Measurements from ENCODE around the gene TUBB.
"Not testable (repeated sequence)": the region's sequence is repeated elsewhere in the genome, so short reads cannot be mapped to it uniquely, and the experiment has no call there.

TUBB gene

GRCh38 chr6:30717845-30718720 lies 2.1 kb upstream of the TUBB start:
- not testable (repeated sequence) for DNase-seq (ENCODE audit: low read depth)

- no peak for DNase-seq (ENCODE audit: low read depth)
These were observed 796 bp upstream of the TUBB start for GRCh38 chr6:30719356-30719755.

- DNase-seq (ENCODE audit: low read depth), result no peak
These were observed 616 bp downstream of the TUBB start for GRCh38 chr6:30720738-30721197.

- DNase-seq (ENCODE audit: low read depth), result peak; percentile 79
These were observed 1.3 kb downstream of the TUBB start for GRCh38 chr6:30721198-30722024.

DNA sequence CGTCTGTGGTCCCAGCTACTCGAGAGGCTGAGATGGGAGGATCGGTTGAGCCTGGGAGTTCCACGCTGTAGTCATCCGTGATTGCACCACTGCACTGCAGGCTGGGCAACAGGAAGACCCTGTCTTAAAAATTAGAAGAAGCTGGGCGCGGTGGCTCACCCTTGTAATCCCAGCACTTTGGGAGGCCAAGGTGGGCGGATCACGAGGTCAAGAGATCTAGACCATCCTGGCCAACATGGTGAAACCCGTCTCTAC lies 1.8 kb downstream of the TUBB start:
- not testable (repeated sequence) for DNase-seq (ENCODE audit: low read depth)

DNA sequence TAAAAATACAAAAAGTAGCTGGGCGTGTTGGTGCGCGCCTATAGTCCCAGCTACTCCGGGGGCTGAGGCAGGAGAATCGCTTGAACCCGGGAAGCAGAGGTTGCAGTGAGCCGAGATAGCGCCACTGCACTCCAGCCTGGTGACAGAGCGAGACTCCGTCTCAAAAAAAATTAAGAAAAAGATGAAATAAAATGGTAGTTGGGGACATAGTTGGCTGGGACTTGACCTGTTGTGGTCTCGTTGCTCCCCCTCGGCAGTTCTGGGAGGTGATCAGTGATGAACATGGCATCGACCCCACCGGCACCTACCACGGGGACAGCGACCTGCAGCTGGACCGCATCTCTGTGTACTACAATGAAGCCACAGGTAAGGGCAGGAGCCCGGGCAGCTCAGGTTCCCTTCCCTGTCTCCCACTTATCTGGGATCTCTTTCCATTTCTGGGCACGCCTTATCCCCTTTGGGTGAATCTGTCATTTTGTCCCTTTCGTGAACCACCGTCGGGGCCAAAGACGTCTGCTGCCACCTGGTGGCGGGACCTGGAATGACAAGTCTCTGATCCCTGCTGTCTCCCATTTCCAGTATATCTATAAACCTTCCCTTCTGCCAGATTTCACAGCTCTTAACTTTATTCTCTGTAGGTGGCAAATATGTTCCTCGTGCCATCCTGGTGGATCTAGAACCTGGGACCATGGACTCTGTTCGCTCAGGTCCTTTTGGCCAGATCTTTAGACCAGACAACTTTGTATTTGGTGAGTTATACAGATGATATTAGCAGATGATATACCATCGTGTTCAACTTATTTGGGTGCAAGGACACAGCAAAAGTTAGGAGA lies 2.3 kb downstream of the TUBB start:
- DNase-seq (ENCODE audit: low read depth), result no peak

DNA sequence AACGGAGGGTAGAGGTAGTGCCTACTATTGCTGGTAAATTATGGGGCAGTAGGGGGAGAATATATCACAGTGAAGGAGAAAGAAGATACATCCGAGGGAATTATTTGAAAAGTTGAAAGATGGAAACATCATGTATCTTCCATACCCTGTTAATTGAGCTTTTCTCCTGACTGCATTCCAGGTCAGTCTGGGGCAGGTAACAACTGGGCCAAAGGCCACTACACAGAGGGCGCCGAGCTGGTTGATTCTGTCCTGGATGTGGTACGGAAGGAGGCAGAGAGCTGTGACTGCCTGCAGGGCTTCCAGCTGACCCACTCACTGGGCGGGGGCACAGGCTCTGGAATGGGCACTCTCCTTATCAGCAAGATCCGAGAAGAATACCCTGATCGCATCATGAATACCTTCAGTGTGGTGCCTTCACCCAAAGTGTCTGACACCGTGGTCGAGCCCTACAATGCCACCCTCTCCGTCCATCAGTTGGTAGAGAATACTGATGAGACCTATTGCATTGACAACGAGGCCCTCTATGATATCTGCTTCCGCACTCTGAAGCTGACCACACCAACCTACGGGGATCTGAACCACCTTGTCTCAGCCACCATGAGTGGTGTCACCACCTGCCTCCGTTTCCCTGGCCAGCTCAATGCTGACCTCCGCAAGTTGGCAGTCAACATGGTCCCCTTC lies 3.1 kb downstream of the TUBB start:
- not testable (repeated sequence) for DNase-seq (ENCODE audit: low read depth)

- DNase-seq (ENCODE audit: low read depth), result not testable (repeated sequence)
These were observed 3.9 kb downstream of the TUBB start for GRCh38 chr6:30723843-30724741.

- DNase-seq (ENCODE audit: low read depth), result no peak
These were observed 4.9 kb downstream of the TUBB start for GRCh38 chr6:30724906-30725667.

DNA sequence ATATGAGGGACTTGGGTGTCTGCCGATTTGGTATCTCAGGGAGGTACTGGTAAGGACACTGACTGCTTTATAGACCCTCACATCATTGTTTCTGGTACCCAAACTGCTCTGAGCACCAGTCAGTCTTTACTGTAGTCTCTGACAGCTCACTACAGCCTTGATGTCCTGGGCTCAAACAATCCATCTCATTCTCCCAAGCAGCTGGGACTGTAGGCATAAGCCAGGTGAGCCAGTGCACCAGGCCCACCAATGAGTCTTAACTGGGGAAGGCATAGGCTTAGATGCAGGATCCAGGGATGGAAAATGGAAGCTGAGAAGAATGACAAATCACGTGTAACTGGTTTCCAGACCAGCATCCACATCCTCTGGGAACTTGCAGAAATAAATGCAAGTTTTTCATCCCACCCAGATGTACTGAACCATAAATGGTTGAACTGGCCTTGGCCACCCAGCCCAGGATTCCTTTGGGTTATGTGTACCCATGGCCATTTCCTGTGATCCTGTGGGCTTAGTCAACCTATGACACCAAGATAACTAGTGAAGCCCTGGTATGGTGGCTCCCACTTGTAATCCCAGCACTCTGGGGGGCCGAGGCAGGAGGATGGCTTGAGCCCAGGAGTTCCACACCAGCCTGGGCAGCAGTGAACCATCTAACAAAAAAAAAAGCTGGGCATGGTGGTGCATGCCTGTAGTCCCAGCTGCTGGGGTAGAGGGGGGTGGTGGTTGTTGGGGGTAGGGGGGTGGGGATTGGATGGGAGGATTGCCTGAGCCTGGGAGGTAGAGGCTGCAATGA lies 5.8 kb downstream of the TUBB start:
- DNase-seq (ENCODE audit: low read depth), result no peak

DNA sequence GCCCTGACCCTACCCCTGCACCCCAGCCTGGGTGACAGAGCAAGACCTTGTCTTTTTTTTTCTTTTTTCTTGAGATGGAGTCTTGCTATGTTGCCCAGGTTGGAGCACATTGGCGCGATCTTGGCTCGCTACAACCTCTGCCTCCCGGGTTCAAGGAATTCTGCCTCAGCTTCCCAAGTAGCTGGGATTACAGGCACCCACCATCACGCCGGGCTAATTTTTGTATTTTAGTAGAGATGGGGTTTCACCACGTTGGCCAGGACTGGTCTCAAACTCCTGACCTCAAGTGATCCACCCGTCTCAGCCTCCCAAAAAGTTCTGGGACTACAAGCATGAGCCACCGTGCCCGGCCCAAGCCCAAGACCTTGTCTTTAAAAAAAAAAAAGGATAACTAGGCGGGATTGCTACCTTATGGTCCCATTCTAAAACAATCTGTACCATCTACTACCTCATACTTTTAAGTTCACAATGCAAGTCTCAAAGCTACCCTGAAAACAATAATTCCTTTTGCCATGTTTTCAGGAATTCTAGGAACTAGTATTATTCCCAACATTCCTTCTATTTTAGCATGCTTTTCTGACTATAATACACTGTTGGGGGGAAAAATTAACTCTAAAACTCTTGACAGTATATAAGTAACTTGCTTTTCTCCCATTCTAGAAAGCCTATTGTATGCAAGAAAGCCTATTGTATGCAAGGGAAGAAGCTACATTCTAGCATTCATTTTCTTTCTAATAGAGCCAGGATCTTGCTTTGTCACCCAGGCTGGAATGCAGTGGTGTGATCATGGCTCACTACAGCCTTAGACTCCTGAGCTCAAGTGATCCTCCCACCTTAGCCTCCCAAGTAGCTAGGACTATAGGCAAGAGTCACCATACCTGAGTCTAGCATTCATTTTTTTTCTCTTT lies 6.6 kb downstream of the TUBB start:
- DNase-seq (ENCODE audit: low read depth), result no peak

DNA sequence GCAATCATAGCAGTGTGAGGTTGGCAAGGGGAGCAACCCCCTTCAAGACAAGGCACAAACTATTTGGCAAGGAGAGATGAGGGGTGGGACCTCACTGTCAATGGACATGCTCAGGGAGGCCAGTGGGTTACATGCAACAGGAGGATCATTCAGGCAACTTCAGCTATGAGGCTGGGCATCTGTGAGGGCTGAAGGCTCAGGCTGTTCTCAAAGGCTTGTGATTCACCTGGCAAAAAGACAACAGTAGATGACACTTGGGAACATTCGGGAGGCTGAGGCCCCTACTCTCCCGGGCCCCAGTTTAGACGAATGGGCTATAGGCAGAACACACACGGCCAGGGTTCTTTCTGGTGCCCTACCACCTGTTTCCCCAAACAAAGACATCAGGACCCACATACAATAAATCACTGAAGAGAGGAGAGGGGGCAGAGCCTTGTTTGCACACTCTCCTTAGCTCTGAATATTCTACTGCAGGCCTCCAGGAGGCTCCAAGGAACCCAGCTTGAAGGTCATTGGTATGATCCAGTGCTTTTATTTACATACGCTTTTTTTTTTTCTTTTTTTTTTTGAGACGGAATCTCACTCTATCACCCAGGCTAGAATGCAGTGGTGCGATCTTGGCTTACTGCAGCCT lies 7.9 kb downstream of the TUBB start:
- no peak for DNase-seq (ENCODE audit: low read depth)

DNA sequence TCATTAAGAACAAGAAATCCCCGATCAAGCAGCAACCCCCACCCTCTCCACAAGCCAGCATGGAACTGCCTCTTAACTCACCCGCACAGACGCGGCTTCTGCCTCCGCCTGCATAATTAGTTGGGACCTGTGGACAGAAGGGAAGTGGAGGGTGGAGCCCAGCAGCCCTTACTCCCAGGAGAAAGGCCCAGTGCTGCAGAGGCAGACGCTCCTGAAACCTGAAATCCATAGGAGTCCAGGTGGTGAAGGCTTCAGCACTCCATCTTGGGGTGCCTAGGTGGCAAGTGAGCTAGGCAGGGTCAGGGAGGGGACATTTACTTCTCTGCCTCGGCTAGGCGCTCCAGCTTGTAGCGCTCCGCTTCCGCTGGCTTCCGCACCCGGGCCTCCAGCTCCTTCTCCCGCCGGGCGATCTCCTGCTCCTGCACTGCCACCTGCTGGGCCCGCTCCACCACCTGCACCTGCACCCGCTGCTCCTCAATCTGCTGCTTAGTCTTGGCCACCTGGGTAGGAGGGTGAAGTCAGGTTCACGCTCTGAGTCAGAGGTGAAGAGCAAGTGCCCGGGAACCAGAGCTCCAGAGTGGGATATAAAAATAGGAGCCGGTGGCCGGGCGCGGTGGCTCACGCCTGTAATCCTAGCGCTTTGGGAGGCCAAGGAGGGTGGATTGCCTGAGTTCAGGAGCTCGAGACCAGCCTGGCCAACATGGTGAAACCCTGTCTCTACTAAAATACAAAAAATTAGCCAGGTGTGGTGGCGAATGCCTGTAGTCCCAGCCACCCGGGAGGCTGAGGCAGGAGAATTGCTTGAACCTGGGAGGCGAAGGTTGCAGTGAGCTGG lies 10.7 kb downstream of the TUBB start:
- DNase-seq (ENCODE audit: low read depth), result no peak

DNA sequence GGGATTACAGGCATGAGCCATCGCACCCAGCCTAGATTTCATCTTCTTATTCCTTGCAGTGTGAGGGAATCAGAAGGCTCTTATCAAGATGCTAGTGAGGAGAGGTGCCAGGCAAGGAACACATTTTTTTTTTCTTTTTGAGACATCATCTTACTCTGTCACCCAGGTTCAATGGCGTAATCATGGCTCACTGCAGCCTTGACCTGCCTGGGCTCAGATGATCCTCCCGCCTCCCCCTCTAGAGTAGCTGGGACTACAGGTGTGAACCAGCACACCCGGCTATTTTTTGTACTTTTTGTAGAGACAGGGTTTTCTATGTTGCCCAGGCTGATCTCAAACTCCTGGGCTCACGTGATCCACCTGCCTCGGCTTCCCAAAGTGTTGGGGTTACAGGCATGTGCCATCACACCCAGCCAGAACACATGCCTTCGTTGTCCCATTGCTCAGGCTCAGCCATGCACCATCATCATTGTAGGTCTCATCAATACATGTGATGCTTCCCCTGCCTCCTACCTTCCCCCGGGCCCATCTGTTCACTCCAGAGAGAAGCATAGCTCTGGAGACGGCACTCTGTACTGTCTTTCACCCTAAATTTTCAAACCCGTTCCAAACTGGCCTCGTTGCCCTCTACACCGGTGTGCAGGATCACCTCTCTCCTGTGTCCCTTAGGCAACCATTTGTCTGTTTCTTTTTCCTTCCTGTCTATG lies 12.2 kb downstream of the TUBB start:
- DNase-seq (ENCODE audit: low read depth), result no peak

- no peak for DNase-seq (ENCODE audit: low read depth)
These were observed 15.6 kb downstream of the TUBB start for GRCh38 chr6:30735668-30736314.

DNA sequence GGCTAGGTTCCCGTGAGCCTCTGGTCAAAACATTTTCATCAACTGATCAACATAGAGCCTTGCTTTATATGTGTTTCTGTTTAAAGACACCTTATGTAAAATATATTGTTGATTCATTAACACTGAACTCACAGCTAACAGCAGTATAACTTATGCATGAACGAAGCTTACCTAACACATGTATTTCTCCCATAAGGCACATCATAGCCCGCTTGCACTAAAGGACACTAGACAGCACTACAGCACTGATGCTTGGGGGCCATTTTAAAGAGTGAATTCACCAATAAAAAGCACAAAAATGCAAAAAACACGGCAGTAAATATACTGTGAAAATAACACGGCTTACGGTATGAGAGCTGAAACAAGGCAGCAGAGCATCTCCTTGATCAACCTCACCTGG lies 18.4 kb downstream of the TUBB start:
- no peak for DNase-seq (ENCODE audit: low read depth)

Measured in fibroblast of the conjunctiva (primary cell).